Measurements from ENCODE around the gene RAB17.

RAB17 gene

GRCh38 chr2:237602409-237602808 lies 11.9 kb upstream of the RAB17 start (continued):
- TF ChIP-seq POU6F1 (CRISPR knock-in tag; IDR thresholded peaks at IDR 0.05; ENCODE audit: borderline replicate concordance, low read depth) (no peak), BACH2 (CRISPR knock-in tag; IDR thresholded peaks at IDR 0.05; ENCODE audit: borderline replicate concordance) (no peak), TOX (CRISPR knock-in tag; IDR thresholded peaks at IDR 0.05; ENCODE audit: borderline replicate concordance) (no peak), SNAI2 (CRISPR knock-in tag; IDR thresholded peaks at IDR 0.05) (no peak), TCF4 (CRISPR knock-in tag; IDR thresholded peaks at IDR 0.05; ENCODE audit: borderline replicate concordance) (no peak), CREB5 (CRISPR knock-in tag; IDR thresholded peaks at IDR 0.05; ENCODE audit: low read depth) (no peak)

DNA sequence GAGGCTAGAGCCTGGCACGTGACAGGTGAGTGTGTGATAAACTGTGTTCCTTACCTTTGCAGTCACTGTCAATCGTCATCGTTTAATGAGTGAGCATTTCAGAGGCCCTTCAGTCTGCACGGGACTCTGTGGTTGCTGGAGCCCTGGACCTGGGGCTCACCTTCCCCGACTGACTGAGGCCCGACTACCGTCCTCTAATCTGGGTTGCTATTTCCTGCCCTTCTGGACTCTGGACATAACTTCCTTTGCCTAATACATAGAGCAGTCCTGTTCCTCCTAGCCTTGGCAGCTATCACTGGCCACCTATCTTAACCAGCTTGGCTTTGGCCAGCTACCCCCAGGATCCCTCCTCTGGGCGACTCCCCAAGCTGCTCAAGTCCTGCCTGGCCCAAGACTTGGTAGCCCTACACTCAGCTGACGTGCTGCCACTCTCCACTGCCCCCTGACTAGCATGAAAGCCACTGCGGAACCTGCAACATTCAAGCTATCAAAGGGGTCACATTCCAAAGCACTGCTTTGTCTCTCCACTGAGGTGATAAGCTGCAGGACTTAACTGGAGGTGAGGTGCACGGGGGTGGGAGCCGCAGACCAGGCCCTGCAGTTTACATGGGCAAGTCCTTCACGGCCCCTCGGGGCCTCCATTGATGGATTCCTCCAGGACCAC lies 11.1 kb upstream of the RAB17 start:
- TF ChIP-seq ZFP3 (CRISPR knock-in tag; IDR thresholded peaks at IDR 0.05) (no peak), TOX (CRISPR knock-in tag; IDR thresholded peaks at IDR 0.05; ENCODE audit: borderline replicate concordance) (no peak), ZNF565 (CRISPR knock-in tag; conservative IDR thresholded peaks at IDR 0.05; ENCODE audit: low read depth) (no peak), TCF4 (CRISPR knock-in tag; IDR thresholded peaks at IDR 0.05; ENCODE audit: borderline replicate concordance) (no peak), OSR1 (CRISPR knock-in tag; IDR thresholded peaks at IDR 0.05) (no peak), PATZ1 (CRISPR knock-in tag; IDR thresholded peaks at IDR 0.05; ENCODE audit: borderline replicate concordance) (no peak), RARB (CRISPR knock-in tag; IDR thresholded peaks at IDR 0.05) (no peak), SNAI2 (CRISPR knock-in tag; IDR thresholded peaks at IDR 0.05) (no peak), TSHZ2 (CRISPR knock-in tag; IDR thresholded peaks at IDR 0.05) (no peak), ZFP30 (CRISPR knock-in tag; IDR thresholded peaks at IDR 0.05) (no peak), PPARA (CRISPR knock-in tag; IDR thresholded peaks at IDR 0.05; ENCODE audit: borderline replicate concordance) (no peak)
- TF ChIP-seq, protein P1, sequence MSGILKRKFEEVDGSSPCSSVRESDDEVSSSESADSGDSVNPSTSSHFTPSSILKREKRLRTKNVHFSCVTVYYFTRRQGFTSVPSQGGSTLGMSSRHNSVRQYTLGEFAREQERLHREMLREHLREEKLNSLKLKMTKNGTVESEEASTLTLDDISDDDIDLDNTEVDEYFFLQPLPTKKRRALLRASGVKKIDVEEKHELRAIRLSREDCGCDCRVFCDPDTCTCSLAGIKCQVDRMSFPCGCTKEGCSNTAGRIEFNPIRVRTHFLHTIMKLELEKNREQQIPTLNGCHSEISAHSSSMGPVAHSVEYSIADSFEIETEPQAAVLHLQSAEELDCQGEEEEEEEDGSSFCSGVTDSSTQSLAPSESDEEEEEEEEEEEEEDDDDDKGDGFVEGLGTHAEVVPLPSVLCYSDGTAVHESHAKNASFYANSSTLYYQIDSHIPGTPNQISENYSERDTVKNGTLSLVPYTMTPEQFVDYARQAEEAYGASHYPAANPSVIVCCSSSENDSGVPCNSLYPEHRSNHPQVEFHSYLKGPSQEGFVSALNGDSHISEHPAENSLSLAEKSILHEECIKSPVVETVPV (CRISPR knock-in tag; IDR thresholded peaks at IDR 0.05) = no peak
- ATAC-seq = no peak

DNA sequence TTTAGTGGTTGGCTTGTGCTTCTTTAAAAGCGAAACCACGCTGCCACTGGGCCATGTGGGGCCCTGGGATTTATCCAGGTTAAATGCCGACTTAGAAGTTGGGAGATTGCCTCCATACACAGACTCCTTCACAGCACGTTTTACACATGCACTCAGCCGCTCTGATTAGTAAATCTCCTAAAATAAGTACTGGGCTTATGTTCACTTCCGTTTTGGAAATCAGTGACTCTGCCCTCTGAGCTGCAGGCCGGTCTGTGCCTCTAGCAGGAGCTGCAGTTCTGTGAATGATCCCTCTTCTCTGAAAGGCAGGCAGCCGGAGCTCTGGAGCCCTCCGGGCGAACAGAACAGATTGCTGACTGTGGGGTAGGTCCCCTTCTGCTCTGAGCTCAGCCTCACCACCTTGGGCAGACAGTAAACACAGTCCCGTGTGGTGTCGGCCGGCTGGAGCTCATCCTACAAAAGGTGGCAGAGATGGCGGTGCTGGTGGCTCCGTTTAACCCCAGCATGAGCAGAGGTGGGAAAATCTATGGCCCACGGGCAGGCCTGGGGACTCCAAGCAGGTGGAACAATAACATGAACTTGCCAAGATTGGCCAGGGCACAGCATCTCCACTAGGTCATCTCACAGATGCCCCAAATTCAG lies 9.8 kb upstream of the RAB17 start:
- TF ChIP-seq PATZ1 (CRISPR knock-in tag; IDR thresholded peaks at IDR 0.05; ENCODE audit: borderline replicate concordance) = no peak
- TF ChIP-seq ZC3H10 (CRISPR knock-in tag; IDR thresholded peaks at IDR 0.05) = no peak
- no peak for ATAC-seq

All from SK-N-SH treated with all-trans-retinoic acid at 6 μM for 48 hours (cell line).